HEK293 (cell line): ENCODE measurements around the gene CARD11.

Experiments
- CTCF ChIA-PET: fragments of 350-600 bp; formaldehyde crosslinking; extraction: SDS; loops from one replicate; lab custom pipeline; 2021; ENCODE audit warnings: antibody characterized with exemption; lab: Yijun Ruan, JAX
- POLR2A ChIA-PET: fragments of 300-600 bp; formaldehyde crosslinking; extraction: SDS; loops from one replicate; lab custom pipeline; 2020; ENCODE audit warnings: antibody characterized with exemption, inconsistent platforms; lab: Yijun Ruan, JAX
- H3K27ac ChIP-seq: fragments of 200-500 bp; sonication (Bioruptor generic); 2 replicates; pipeline ENCODE4 v1.5.1; 2014; ENCODE audit warnings: low read depth, low read length, control low read depth, inconsistent platforms; ENCODE audit errors: extremely low read depth
- H3K36me3 ChIP-seq, 2 experiments: fragments of 200-500 bp in 1 of 2; sonication (Bioruptor generic) in 1 of 2; 1 replicate in 1 of 2; 2 replicates in 1 of 2; pipeline ENCODE4 v1.5.1; 2014 to 2017; ENCODE audit warnings: inconsistent platforms in 2 of 2, low read length in 2 of 2; ENCODE audit not compliant: control insufficient read depth in 2 of 2, insufficient read depth in 1 of 2
- H3K4me1 ChIP-seq: fragments of 200-500 bp; sonication (Bioruptor generic); 2 replicates; pipeline ENCODE4 v1.5.1; 2014; ENCODE audit warnings: mild to moderate bottlenecking, low read length, inconsistent platforms; ENCODE audit not compliant: control insufficient read depth, insufficient read depth
- H3K4me3 ChIP-seq: 2 replicates; pipeline ENCODE4 v1.5.1; 2011; ENCODE audit warnings: low read depth, mild to moderate bottlenecking, control low read depth, low read length, moderate library complexity
- H3K9me3 ChIP-seq: fragments of 200-500 bp; sonication (Bioruptor generic); 2 replicates; pipeline ENCODE4 v1.5.1; 2014; ENCODE audit warnings: low read depth, low read length, inconsistent platforms; ENCODE audit not compliant: control insufficient read depth, insufficient read depth
- GLIS1 ChIP-seq: fragments of 450-650 bp; formaldehyde crosslinking; IDR thresholded peaks from 2 replicates; pipeline ENCODE4 v1.5.1; 2016; ENCODE audit warnings: missing biosample characterization, missing genetic modification characterization
- IKZF3 ChIP-seq: fragments of 450-650 bp; IDR thresholded peaks from 2 replicates; pipeline ENCODE4 v1.5.0; 2018; ENCODE audit warnings: missing biosample characterization, mild to moderate bottlenecking, missing genetic modification characterization, moderate library complexity
- MYNN ChIP-seq: fragments of 450-650 bp; formaldehyde crosslinking; IDR thresholded peaks from 2 replicates; pipeline ENCODE4 v1.5.1; 2016; ENCODE audit warnings: missing biosample characterization, missing genetic modification characterization, borderline replicate concordance
- ZBTB8A ChIP-seq: fragments of 450-650 bp; formaldehyde crosslinking; IDR thresholded peaks from 2 replicates; pipeline ENCODE4 v1.5.1; 2016; ENCODE audit warnings: missing biosample characterization, missing genetic modification characterization
- ZNF133 ChIP-seq: fragments of 450-650 bp; formaldehyde crosslinking; IDR thresholded peaks from 2 replicates; pipeline ENCODE4 v1.5.1; 2016; ENCODE audit warnings: missing biosample characterization, missing genetic modification characterization
- ZNF138 ChIP-seq: fragments of 450-650 bp; formaldehyde crosslinking; IDR thresholded peaks from 2 replicates; pipeline ENCODE4 v1.5.1; 2016; ENCODE audit warnings: missing biosample characterization, missing genetic modification characterization, borderline replicate concordance
- ZNF175 ChIP-seq: fragments of 450-650 bp; formaldehyde crosslinking; IDR thresholded peaks from 2 replicates; pipeline ENCODE4 v1.5.1; 2016; ENCODE audit warnings: missing biosample characterization, missing genetic modification characterization
- ZNF23 ChIP-seq: fragments of 450-650 bp; formaldehyde crosslinking; IDR thresholded peaks from 2 replicates; pipeline ENCODE4 v1.5.1; 2016; ENCODE audit warnings: missing biosample characterization, missing genetic modification characterization, borderline replicate concordance
- ZNF24 ChIP-seq: fragments of 450-650 bp; formaldehyde crosslinking; IDR thresholded peaks from 2 replicates; pipeline ENCODE4 v1.5.1; 2016; ENCODE audit warnings: missing biosample characterization, missing genetic modification characterization
- ZNF311 ChIP-seq: fragments of 450-650 bp; formaldehyde crosslinking; IDR thresholded peaks from 2 replicates; pipeline ENCODE4 v1.5.1; 2017; ENCODE audit warnings: missing biosample characterization, missing genetic modification characterization, borderline replicate concordance
- ZXDB ChIP-seq: fragments of 450-650 bp; formaldehyde crosslinking; IDR thresholded peaks from 2 replicates; pipeline ENCODE4 v1.5.1; 2016; ENCODE audit warnings: missing biosample characterization, missing genetic modification characterization
- TF ChIP-seq, protein P1 (sequence below): fragments of 450-650 bp; formaldehyde crosslinking; IDR thresholded peaks from 2 replicates; pipeline ENCODE4 v1.5.1; 2016; ENCODE audit warnings: missing biosample characterization, missing genetic modification characterization
- TF ChIP-seq, protein P2 (sequence below): fragments of 450-650 bp; formaldehyde crosslinking; optimal IDR thresholded peaks from 2 replicates; pipeline ENCODE3; 2016; ENCODE audit warnings: missing biosample characterization, mild to moderate bottlenecking, missing genetic modification characterization
- TF ChIP-seq, protein P3 (sequence below): fragments of 450-650 bp; formaldehyde crosslinking; IDR thresholded peaks from 2 replicates; pipeline ENCODE4 v1.5.1; 2016; ENCODE audit warnings: missing biosample characterization, missing genetic modification characterization

The CARD11 gene

GRCh38 chr7:2975821-2976371 is 67.8 kb downstream of the CARD11 start:
- ChIA-PET CTCF (no interaction called here), POLR2A (no interaction called here)
- H3K4me3 ChIP-seq, result no peak overlapping the region
- H3K4me1 ChIP-seq, result no peaks in the 10 kb centered on the region
- TF ChIP-seq ZNF175 (tag by site-specific recombination) (no peak), IKZF3 (tag by site-specific recombination) (no peak), GLIS1 (no peak), ZNF24 (tag by site-specific recombination) (no peak), MYNN (tag by site-specific recombination) (no peak), ZXDB (tag by site-specific recombination) (no peak), ZNF138 (tag by site-specific recombination) (no peak), ZNF311 (no peak), ZBTB8A (tag by site-specific recombination) (no peak), ZNF23 (tag by site-specific recombination) (no peak)
- TF ChIP-seq, protein P1, sequence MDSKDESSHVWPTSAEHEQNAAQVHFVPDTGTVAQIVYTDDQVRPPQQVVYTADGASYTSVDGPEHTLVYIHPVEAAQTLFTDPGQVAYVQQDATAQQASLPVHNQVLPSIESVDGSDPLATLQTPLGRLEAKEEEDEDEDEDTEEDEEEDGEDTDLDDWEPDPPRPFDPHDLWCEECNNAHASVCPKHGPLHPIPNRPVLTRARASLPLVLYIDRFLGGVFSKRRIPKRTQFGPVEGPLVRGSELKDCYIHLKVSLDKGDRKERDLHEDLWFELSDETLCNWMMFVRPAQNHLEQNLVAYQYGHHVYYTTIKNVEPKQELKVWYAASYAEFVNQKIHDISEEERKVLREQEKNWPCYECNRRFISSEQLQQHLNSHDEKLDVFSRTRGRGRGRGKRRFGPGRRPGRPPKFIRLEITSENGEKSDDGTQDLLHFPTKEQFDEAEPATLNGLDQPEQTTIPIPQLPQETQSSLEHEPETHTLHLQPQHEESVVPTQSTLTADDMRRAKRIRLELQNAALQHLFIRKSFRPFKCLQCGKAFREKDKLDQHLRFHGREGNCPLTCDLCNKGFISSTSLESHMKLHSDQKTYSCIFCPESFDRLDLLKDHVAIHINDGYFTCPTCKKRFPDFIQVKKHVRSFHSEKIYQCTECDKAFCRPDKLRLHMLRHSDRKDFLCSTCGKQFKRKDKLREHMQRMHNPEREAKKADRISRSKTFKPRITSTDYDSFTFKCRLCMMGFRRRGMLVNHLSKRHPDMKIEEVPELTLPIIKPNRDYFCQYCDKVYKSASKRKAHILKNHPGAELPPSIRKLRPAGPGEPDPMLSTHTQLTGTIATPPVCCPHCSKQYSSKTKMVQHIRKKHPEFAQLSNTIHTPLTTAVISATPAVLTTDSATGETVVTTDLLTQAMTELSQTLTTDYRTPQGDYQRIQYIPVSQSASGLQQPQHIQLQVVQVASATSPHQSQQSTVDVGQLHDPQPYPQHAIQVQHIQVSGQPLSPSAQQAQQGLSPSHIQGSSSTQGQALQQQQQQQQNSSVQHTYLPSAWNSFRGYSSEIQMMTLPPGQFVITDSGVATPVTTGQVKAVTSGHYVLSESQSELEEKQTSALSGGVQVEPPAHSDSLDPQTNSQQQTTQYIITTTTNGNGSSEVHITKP (tag by site-specific recombination), result no peak
- TF ChIP-seq, protein P2, sequence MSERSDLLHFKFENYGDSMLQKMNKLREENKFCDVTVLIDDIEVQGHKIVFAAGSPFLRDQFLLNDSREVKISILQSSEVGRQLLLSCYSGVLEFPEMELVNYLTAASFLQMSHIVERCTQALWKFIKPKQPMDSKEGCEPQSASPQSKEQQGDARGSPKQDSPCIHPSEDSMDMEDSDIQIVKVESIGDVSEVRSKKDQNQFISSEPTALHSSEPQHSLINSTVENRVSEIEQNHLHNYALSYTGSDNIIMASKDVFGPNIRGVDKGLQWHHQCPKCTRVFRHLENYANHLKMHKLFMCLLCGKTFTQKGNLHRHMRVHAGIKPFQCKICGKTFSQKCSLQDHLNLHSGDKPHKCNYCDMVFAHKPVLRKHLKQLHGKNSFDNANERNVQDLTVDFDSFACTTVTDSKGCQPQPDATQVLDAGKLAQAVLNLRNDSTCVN (tag by site-specific recombination), result no peak
- no peaks in the 10 kb centered on the region for H3K36me3 ChIP-seq
- no peaks in the 10 kb centered on the region for H3K9me3 ChIP-seq
- H3K27ac ChIP-seq, result no peak overlapping the region

- POLR2A ChIA-PET, result no interaction called here
These were observed 69.4 kb downstream of the CARD11 start for GRCh38 chr7:2974093-2974819.

More at GRCh38 chr7:2974093-2974819, 69.4 kb downstream of the CARD11 start:
- no peaks in the 10 kb centered on the region for H3K4me1 ChIP-seq
- TF ChIP-seq ZNF133, result no peak
- TF ChIP-seq, protein P3, sequence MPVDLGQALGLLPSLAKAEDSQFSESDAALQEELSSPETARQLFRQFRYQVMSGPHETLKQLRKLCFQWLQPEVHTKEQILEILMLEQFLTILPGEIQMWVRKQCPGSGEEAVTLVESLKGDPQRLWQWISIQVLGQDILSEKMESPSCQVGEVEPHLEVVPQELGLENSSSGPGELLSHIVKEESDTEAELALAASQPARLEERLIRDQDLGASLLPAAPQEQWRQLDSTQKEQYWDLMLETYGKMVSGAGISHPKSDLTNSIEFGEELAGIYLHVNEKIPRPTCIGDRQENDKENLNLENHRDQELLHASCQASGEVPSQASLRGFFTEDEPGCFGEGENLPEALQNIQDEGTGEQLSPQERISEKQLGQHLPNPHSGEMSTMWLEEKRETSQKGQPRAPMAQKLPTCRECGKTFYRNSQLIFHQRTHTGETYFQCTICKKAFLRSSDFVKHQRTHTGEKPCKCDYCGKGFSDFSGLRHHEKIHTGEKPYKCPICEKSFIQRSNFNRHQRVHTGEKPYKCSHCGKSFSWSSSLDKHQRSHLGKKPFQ (tag by site-specific recombination), result no peak
- TF ChIP-seq, protein P1 (tag by site-specific recombination), result no peak
- CTCF ChIA-PET, result no interaction called here
- no peak overlapping the region for H3K27ac ChIP-seq
- no peak overlapping the region for H3K4me3 ChIP-seq
- no peaks in the 10 kb centered on the region for H3K36me3 ChIP-seq
- H3K9me3 ChIP-seq, result no peaks in the 10 kb centered on the region
